Lower lobe of right lung (tissue), 2 donors: ENCODE data around the gene TUBB6. TPM values are rescaled to one million over a fixed set of nuclear protein-coding genes. Genes with fewer than 3 reads are reported as not detected.
A peak's percentile ranks its signal among the peaks of the same experiment; 100 is the strongest.

Source experiments
- ATAC-seq, 2 donors: fragments of 200-7000 bp; cut with Tn5 transposase; one replicate each; pipeline ENCODE4 v1.9.1; 2020 to 2022; ENCODE audit warnings: mild to moderate bottlenecking in 2 of 2, moderate library complexity in 2 of 2
- DNase-seq: peaks from one replicate; pipeline ENCODE4 v3.0.0-alpha.2; 2020
- H3K27ac ChIP-seq: fragments of 200-600 bp; one replicate; pipeline ENCODE4 v1.8.0; 2022
- H3K27me3 ChIP-seq: fragments of 200-600 bp; one replicate; pipeline ENCODE4 v1.8.0; 2022; ENCODE audit warnings: low read depth
- H3K36me3 ChIP-seq: fragments of 200-600 bp; one replicate; pipeline ENCODE4 v1.8.0; 2022; ENCODE audit warnings: mild to moderate bottlenecking
- H3K4me1 ChIP-seq: fragments of 200-600 bp; one replicate; pipeline ENCODE4 v1.8.0; 2022
- H3K4me3 ChIP-seq: fragments of 200-600 bp; one replicate; pipeline ENCODE4 v1.8.0; 2022; ENCODE audit warnings: mild to moderate bottlenecking
- H3K9me3 ChIP-seq: fragments of 200-600 bp; one replicate; pipeline ENCODE4 v1.8.0; 2022
- CTCF ChIP-seq: fragments of 200-600 bp; IDR thresholded peaks from one replicate; pipeline ENCODE4 v1.8.0; 2022; ENCODE audit warnings: antibody characterized with exemption, mild to moderate bottlenecking
- intact Hi-C: fragments of 100-400 bp; cut with DNase I; formaldehyde crosslinking; loops from one replicate; pipeline ENCODE4 v1.11.0; 2022
- total RNA-seq: library from RNA; stranded (reverse); fragmentation: NEBNext Ultra II Directional; extraction: Animal tissue kit (Norgen Biotek cat#: 25700); gene quantifications from one replicate; pipeline ENCODE4 v1.2.1, GENCODE V29; 2021
- donor health status: DM: no; HTN: yes; CAD: no; lungs with severe emphysema.

The TUBB6 gene
- total RNA-seq, 1 donor from 2014 or later: 92.9 TPM

- Histone ChIP-seq H3K4me1 (no peaks in the 10 kb centered on the region), H3K36me3 (no peaks in the 10 kb centered on the region), H3K27ac (no peak overlapping the region), H3K9me3 (no peaks in the 10 kb centered on the region), H3K4me3 (no peak overlapping the region), H3K27me3 (no peaks in the 10 kb centered on the region)
- no peak for TF ChIP-seq CTCF
- intact Hi-C loops: no loop called here
- ATAC-seq (no peak), DNase-seq (no peak)
These were observed 8.2 kb upstream of the TUBB6 start for GRCh38 chr18:12299862-12300261.

GRCh38 chr18:12301263-12302005 is 6.6 kb upstream of the TUBB6 start:
- intact Hi-C loops: no loop called here
- Histone ChIP-seq H3K36me3 (no peaks in the 10 kb centered on the region), H3K27me3 (no peaks in the 10 kb centered on the region), H3K9me3 (no peaks in the 10 kb centered on the region), H3K4me3 (no peak overlapping the region), H3K4me1 (peaks cover 2% of the 10 kb centered on the region), H3K27ac (no peak overlapping the region)
- DNase-seq (no peak), ATAC-seq (no peak)
- TF ChIP-seq CTCF: no peak

GRCh38 chr18:12302391-12303147 is 5.5 kb upstream of the TUBB6 start:
- no peak for DNase-seq
- no peak for ATAC-seq
- Histone ChIP-seq H3K36me3 (no peaks in the 10 kb centered on the region), H3K27me3 (no peaks in the 10 kb centered on the region), H3K4me1 (peaks cover 12% of the 10 kb centered on the region), H3K27ac (no peak overlapping the region), H3K4me3 (no peak overlapping the region), H3K9me3 (no peaks in the 10 kb centered on the region)
- no peak for TF ChIP-seq CTCF
- intact Hi-C loops: no loop called here

GRCh38 chr18:12304351-12305210 is 3.5 kb upstream of the TUBB6 start:
- TF ChIP-seq CTCF: no peak
- no peak overlapping the region for H3K4me3 ChIP-seq
- no peaks in the 10 kb centered on the region for H3K36me3 ChIP-seq
- no peaks in the 10 kb centered on the region for H3K27me3 ChIP-seq
- intact Hi-C loops: no loop called here
- no peak overlapping the region for H3K27ac ChIP-seq
- DNase-seq: peak; percentile 61
- H3K4me1 ChIP-seq: peaks cover 16% of the 10 kb centered on the region
- ATAC-seq: peak in 1 of 2 donors; percentile 30
- H3K9me3 ChIP-seq: no peaks in the 10 kb centered on the region

- Histone ChIP-seq H3K27ac (no peak overlapping the region), H3K9me3 (no peaks in the 10 kb centered on the region), H3K4me1 (peaks cover 22% of the 10 kb centered on the region), H3K36me3 (no peaks in the 10 kb centered on the region), H3K27me3 (no peaks in the 10 kb centered on the region), H3K4me3 (no peak overlapping the region)
- DNase-seq (no peak), ATAC-seq (no peak)
- intact Hi-C loops: no loop called here
- TF ChIP-seq CTCF: no peak
These were observed 2.8 kb upstream of the TUBB6 start for GRCh38 chr18:12305211-12305610.
